Ramos (cell line): Measurements from ENCODE around the gene KCNV2.

Source experiments
- in situ Hi-C: fragments of 300-500 bp; cut with MboI; formaldehyde crosslinking; loops from one replicate; pipeline ENCODE4 v1.14.3; 2022; ENCODE audit warnings: low sequenced_read_pairs; ENCODE audit not compliant: unreplicated experiment

KCNV2 gene

GRCh38 chr9:2749485-2749884 is 32.2 kb downstream of the KCNV2 start:
- in situ Hi-C loops = no loop called here

DNA sequence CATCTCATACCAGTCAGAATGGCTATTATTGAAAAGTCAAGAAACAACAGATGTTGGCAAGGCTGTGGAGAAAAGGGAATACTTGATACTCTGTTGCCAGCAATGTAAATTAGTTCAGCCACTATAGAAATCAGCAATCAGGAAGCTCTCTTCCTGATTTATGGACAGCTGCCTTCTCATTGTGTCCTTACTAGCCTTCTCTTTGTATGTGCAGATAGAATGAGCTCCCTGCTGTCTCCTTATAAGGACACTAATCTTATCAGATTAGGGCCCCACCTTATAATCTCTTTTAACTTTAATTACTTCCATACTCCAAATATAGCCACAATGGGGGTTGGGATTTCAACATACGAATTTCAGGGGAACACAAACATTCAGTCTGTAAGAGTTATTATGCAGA is 38.0 kb downstream of the KCNV2 start:
- in situ Hi-C loops = no loop called here

DNA sequence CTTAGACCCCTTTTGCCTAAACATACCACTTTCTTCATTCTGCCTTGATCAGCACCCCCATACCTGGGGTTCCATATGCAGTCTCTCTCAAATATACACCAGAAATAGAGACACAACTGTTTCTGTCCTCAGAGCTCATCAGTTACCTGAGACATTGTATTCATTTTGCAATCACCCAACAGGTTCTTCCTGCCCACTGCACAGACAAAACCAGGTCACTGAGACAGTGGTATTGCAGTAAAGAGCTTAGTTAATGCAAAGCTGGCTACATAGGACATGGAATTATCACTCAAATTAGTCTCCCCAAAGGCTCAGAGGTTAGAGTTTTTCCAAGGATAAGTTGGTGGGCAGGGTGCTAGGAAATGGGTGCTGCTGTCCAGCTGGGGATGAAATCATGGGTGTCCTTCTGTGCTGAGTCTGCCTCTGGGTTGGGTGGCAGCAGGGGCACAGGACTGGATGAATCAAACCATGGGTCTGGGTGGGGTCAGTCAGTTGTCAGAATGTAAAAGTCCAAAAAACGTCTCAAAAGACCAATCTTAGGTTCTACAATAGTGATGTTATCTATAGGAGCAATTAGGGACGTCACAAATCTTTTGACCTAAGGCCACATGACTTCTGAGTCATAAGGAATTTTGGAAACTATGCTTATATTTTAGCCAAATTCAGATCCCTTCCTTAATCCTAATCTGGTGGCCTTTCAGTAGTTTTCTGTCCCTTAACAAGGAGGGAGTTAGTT is 41.0 kb downstream of the KCNV2 start:
- in situ Hi-C loops = no loop called here

DNA sequence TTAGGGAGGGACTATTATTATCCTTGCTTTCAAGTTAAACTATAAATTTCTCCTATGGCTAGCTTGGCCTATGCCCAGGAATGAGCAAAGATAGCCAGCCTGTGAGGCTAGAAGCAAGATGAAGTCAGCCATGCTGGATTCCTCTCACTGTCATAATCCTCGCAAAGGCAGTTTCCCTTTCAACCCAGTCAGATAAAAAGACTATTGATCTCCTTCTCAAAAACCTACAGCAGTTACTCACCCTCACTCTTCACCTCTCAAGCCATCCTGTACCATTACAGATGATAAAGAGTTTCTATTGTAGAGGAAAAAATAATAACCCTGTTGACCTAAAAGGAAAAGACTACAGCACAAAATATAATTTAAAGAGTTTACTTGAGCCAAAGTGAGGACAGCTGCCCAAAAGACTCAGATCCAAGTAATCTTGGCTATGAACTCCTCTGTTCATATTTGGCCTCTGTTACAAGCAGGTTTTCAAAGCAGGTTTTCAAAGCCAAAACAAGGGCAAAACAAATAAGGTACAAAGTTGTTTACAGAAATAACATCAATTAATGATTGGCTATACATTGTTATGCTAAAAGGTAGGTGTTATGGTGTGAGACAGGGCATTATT is 41.7 kb downstream of the KCNV2 start:
- in situ Hi-C loops = no loop called here

DNA sequence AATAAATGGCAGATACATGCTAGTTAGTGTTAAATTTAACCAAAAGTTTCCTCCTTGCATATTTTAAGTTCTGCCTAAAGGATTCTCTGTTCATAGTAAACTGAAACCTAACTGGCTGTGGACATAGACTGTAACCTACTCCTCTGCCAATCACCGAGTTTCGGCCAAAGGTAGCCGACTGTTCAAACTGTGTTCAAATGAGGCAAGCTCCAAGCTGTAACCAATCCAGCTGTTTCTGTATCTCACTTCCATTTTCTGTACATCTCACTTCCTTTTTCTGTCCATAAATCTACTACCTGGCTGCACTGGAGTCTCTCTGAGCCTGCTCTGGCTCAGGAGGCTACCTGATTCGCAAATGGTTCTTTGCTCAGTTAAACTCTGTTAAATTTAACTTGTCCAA is 44.1 kb downstream of the KCNV2 start:
- in situ Hi-C loops = no loop called here

DNA sequence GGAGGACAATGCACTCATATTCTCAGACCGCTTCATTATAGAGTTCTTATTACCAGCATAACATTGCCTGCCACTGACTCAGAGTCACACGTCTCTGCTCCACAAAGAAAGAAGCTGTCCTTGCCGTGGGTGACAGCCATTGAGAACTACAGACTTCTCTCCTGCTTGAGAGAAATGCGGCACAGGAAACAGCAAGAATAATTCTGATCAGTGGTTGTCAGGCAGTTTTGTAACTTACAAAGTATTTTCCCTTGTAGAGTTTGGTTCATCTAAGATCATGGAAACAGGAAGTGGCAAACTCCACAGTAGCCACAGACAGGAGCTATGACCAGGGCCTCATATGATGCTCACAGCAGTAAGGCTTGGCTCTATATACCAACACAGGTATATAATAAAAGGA is 47.0 kb downstream of the KCNV2 start:
- in situ Hi-C loops = no loop called here

- in situ Hi-C loops = no loop called here
These were observed 48.1 kb downstream of the KCNV2 start for GRCh38 chr9:2765250-2765880.

- in situ Hi-C loops = no loop called here
These were observed 50.7 kb downstream of the KCNV2 start for GRCh38 chr9:2767800-2768677.

- in situ Hi-C loops = no loop called here
These were observed 53.8 kb downstream of the KCNV2 start for GRCh38 chr9:2771087-2771486.

DNA sequence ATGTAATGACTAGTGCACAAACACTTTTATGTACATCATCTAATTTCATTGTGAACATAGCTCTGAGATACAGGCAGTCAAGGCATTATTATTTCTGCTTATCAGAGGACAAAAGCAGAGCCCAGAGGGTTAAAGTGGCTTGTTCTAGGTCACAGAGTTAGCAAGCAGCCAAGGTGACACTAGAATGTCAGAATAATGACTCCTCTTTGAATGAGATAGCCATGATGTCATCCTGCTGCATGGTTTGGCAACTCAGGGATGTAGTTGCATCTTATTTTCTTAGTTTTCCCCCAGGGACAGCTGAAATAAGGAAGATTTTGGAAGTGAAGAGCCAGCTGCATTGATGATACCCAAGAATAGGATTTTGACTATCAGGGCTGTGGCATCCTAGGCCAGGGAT is 54.4 kb downstream of the KCNV2 start:
- in situ Hi-C loops = no loop called here

- in situ Hi-C loops = no loop called here
These were observed 60.1 kb downstream of the KCNV2 start for GRCh38 chr9:2777454-2777853.

DNA sequence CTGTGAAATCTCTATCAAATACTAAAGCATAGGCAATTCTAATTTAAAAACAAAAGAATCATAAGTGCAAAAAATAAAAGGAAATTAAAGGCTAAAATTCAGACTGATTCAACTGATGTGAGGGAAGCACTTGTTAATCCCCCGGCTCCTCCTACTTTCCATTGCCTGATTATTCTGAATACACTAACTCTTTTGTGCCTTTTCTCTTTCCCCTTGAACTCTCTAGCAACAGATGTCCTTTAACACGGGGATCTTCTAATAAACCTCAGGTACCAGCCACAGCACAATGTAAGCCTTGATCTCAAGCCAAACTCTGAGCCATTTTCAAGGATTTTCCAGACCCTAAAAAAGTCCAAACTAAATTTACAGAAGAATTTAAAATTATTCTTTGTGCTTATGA is 61.5 kb downstream of the KCNV2 start:
- in situ Hi-C loops = no loop called here
